Measurements from ENCODE around the gene TRIM7.

Gene TRIM7

GRCh38 chr5:181204826-181205760 is at the start of gene TRIM7:
Gene TRIM7, minus strand, starts transcription at chr5:181205196. Its CDS starts 86 bp downstream, at chr5:181205110.
- DNase-seq, result no peak

DNA sequence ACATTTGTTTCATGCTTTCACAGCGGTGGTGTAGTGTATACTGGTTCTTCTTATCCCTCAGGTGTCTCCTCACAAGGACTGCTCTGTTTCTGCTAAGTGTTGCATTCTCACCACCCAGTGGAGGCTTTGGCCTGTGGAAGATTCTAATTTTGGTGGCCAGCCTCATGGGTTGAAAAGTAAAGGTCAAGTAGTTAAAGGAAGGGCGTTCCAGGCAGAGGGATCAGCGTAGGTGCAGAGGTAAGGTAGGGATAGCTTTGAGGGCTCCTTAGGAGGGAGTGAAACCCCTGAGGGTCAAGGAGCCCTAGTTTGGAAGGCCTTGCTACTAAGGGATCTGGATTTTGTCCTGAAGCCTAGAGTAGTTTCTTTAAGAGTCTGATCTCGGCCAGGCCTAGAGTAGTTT is 43.3 kb upstream of the TRIM7 start:
- no peak for DNase-seq

- no peak for DNase-seq
Measured at GRCh38 chr5:181246276-181247049, 41.5 kb upstream of the TRIM7 start.

DNA sequence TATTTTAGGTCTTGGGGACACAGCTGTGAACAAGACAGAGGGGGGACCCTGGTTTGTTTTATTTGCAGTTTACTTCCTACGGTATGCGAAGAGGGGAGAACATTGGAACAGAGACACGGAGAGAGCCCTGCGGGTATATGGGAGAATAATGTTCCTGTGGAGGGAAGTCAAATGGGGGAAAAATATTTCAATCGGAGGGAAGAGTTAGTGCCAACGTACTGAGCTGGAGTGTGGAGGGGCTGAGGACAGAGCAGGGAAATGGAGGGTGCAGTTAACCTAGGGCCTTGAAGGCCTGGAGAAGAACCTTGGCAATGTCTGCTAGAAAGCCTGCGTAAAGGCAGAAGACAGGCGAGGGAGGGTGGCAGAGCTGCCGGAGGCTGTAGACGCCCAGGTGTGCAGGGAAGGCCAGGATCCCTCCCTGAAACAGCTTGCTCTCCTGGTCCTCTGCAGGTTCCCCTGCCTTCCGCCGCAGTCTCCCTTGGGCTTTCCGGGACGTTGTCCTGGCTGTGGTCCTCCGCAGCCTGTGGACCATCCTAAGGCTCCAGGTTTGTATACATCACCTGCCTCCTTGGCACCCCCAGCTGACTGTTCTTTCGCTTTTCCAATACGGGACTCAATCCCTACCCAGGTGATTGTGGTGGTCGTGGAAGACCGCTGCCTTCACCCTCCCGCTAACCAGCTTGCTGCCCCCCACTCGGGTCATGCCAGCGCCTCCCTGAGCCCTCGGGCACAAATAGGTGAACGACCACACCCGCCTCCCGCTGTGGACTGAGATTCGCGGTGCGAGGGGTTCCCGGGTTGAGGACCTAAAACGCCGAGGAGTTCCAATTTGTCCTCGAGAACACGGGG is 40.7 kb upstream of the TRIM7 start:
- DNase-seq, result no peak

DNA sequence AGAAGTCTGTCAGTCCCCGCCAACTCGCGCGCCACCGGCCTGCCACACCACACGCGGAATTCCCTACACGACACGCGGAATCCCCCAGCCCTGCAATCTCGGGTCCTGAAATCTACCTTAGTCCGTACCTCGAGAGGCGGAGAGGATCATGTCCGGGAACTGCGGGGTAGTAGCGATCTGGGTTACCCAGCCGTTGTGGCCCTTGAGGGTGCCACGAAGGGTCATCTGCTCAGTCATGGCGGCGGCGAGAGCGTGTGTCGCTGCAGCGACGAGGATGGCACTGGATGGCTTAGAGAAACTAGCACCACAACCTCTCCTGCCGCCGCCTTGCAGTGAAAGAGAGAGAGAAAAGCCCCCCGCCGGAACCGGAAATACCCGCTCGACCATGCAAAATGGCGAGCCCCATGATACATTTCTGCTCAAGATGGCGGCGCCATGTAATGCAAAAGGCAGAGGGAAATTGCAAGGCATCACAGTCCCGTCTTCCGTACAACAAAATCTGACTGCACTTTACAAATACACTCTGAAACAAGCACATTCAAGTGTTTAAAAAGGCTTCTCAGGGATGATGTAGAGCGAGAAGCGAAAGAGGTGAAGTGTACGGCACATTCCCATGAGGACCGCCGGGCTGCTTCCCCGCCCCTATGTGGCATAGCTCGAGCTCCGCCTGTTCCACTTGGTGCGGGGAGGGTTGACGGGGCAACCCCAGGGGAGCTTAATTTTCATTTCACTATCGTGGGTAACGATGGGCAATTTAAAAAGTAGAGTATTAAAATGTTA is 38.8 kb upstream of the TRIM7 start, which contains the start of gene RACK1:
Gene RACK1 (minus strand): TSS at position 343 of the 780 bp plus-strand sequence. CDS start 106 bp downstream, at position 237.
- no peak for DNase-seq

- no peak for DNase-seq
Measured at GRCh38 chr5:181243018-181243563, 38.1 kb upstream of the TRIM7 start.

DNA sequence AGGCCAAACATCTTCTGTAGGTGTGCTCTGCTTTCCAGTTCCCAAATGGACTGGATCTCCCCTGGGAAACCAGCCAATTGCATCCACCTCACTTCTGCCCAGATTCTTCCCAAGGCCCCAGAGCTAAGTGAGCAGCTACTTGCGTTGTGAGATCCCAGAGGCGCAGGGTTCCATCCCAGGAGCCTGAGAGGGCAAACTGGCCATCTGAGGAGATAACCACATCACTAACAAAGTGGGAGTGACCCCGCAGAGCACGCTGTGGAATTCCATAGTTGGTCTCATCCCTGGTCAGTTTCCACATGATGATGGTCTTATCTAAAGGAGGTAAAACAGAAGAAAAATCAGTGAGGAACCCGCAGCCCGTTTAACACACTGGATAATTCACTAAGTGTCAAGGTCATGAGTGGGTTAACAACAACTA is 37.0 kb upstream of the TRIM7 start:
- DNase-seq, result no peak

- DNase-seq, result no peak
Measured at GRCh38 chr5:181241393-181241975, 36.5 kb upstream of the TRIM7 start.

- no peak for DNase-seq
Measured at GRCh38 chr5:181239062-181239663, 34.2 kb upstream of the TRIM7 start.

DNA sequence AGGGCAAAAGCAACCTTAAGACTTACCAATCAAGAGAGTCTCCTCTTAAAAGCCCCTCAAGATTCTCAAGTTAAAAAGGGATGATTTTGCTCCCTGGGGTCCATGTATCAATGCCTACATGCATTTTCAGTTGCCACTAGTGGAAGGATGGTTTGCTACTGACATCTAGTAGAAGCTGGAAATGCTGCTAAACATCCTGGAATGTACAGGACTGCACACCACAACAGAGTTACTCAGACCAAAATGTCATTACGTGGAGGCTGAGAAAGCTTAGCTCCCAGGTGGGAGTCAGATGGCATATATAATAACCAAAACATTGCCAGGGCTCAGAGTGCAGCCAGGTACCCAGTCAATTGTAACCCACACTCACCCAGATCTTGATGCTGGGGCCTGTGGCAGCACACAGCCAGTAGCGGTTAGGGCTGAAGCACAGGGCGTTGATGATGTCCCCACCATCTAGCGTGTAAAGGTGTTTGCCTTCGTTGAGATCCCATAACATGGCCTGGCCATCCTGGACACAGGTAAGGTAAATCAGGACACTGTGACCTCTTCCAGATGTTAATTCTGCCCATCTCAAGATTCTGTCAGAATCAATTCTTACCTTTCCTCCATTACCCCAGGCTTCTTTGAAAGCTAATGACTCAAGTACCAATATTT is 32.9 kb upstream of the TRIM7 start:
- no peak for DNase-seq

GRCh38 chr5:181236954-181237641 is 32.1 kb upstream of the TRIM7 start:
- no peak for DNase-seq

GRCh38 chr5:181236471-181236870 is 31.5 kb upstream of the TRIM7 start:
- DNase-seq, result no peak

DNA sequence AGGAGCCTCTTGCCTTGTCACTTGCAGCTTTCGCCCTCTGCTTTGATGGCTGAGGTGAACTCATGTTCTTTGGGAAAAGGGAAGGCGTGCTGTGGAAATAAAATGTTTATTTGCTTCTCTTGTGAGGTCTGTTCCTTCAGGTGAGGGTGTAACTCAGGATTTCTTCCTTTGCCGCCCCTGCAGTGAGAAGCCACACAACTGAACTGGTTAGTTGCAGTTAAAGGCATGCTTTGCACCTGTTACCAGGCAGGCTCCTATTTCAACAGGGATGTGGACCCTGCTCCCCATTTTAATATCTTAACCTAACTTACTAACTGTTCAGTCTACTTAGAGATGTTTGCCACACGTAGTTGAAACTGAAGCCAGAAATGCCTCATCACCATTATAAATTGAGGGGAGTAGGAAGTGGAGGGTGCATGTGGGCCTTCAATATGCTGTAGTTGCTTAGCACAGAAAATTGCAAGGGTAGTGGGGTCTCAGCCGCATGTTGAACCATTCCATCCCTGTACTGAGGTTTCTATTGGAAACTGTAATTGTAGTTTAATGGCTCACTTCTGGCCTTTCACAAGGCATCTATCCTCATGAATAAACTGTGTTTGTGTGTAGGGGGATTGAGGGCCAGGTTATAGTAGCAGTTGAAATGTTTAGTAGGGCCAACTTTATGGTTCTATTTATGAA is 30.8 kb upstream of the TRIM7 start:
- no peak for DNase-seq

GRCh38 chr5:181235323-181235688 is 30.3 kb upstream of the TRIM7 start:
- no peak for DNase-seq

DNA sequence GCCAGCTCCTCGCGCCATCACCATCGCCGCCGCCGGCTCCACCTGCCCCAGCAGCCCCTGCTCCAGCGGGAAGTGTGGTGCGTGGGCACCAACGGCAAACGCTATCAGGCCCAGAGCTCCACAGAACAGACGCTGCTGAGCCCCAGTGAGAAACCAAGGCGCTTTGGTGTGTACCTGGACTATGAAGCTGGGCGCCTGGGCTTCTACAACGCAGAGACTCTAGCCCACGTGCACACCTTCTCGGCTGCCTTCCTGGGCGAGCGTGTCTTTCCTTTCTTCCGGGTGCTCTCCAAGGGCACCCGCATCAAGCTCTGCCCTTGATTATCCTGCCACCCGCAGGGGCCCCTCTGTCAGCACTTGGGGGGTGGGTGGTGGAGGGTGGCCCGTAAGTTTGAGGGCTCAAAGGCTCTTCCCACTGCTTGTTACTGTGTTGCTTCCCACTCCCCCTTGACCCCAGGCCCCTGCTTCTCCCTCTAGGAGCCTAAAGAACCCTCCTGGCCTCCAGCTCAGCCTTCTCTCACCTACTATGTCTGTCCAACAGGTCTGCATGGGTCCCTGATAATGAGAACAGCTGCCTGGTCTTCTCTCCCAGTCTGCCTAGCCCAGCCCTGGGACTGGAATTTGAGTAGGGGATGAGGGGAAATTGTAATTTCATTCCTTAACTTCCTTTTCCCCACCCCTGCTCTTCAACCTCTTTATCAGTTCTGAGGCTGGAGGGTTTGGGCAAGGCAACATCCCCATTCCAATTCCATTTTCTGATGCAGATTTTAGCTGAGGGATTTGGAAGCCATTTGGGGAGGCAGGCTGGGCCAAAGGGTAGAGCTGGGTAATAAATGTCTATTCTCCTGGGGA is 29.7 kb upstream of the TRIM7 start:
- DNase-seq, result no peak

DNA sequence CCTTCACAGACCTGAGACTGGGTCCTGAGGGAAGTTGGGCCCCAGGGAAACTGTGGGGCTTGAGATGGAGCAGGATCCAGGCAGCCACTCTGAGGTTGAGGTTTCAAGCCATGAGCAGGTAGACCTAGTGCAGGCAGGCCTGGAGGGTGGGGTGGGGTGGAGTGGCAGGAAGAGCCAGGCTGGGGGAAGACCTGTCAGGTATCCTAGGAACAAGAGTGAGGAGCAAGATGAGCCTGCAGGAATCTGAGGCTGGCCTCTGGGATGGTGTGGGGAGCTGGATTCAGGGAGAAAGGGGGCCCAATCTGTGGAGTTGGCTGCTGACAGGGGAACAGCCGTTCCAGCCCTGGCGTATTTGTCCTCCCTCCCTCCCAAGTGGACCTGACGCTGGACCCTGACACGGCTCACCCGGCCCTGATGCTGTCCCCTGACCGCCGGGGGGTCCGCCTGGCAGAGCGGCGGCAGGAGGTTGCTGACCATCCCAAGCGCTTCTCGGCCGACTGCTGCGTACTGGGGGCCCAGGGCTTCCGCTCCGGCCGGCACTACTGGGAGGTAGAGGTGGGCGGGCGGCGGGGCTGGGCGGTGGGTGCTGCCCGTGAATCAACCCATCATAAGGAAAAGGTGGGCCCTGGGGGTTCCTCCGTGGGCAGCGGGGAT is 28.9 kb upstream of the TRIM7 start:
- no peak for DNase-seq

- no peak for DNase-seq
Measured at GRCh38 chr5:181233088-181233800, 28.2 kb upstream of the TRIM7 start.
